Thyroid gland (tissue), 4 donors: Measurements from ENCODE around the gene CREG1.

Source experiments
- POLR2A ChIP-seq, 2 donors: fragments of 450-650 bp; IDR thresholded peaks; one replicate each; pipeline ENCODE4 v1.6.1; 2017; ENCODE audit warnings: antibody characterized with exemption in 2 of 2, mild to moderate bottlenecking in 2 of 2, moderate library complexity in 1 of 2
- TF ChIP-seq, protein P1 (sequence below), 6 experiments: fragments of 200-600 bp in 3 of 6; fragments of 450-650 bp in 3 of 6; sonication (generic) in 3 of 6; IDR thresholded peaks; one replicate each; pipeline ENCODE4 v1.5.1; 2016 to 2019; ENCODE audit warnings: antibody characterized with exemption in 6 of 6, mild to moderate bottlenecking in 2 of 6, inconsistent platforms in 1 of 6, moderate library complexity in 1 of 6

DNA sequence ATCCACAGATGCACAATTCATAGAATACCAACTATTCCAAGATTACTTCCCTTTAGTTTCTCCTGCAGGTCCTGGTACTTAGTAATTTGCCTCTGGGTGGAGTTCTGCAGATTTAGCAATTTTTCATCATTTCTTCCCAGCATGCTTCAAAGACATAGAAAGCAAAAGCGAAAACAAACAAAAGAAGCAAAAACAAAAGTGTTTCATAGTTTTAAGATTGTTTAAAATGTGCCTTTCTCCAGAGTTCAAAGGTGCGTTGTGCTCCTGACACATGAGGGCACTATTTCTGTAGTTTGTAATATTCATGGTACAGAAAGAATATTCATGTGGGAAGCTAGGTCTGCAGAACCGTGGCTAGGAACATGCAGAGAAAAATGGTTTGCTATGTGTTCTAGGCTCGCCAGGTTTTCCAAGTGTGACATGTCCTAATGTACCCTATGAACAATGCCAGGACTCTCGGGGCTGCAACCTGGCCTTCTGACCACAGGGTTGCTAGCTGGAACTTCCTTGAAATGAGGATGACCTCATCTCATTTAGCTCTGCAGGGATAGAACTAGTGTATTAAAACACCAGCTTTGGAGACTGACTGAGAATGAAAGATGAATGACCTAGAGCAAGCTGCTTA lies 46.5 kb upstream of the CREG1 start:
- TF ChIP-seq, protein P1, sequence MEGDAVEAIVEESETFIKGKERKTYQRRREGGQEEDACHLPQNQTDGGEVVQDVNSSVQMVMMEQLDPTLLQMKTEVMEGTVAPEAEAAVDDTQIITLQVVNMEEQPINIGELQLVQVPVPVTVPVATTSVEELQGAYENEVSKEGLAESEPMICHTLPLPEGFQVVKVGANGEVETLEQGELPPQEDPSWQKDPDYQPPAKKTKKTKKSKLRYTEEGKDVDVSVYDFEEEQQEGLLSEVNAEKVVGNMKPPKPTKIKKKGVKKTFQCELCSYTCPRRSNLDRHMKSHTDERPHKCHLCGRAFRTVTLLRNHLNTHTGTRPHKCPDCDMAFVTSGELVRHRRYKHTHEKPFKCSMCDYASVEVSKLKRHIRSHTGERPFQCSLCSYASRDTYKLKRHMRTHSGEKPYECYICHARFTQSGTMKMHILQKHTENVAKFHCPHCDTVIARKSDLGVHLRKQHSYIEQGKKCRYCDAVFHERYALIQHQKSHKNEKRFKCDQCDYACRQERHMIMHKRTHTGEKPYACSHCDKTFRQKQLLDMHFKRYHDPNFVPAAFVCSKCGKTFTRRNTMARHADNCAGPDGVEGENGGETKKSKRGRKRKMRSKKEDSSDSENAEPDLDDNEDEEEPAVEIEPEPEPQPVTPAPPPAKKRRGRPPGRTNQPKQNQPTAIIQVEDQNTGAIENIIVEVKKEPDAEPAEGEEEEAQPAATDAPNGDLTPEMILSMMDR (IDR thresholded peaks at IDR 0.05), result peak in 3 of 6 experiments; percentile 35 to 39 (median 36)
- TF ChIP-seq POLR2A (IDR thresholded peaks at IDR 0.05), result no peak
